ENCODE results near the gene PEAR1.

The PEAR1 gene

DNA sequence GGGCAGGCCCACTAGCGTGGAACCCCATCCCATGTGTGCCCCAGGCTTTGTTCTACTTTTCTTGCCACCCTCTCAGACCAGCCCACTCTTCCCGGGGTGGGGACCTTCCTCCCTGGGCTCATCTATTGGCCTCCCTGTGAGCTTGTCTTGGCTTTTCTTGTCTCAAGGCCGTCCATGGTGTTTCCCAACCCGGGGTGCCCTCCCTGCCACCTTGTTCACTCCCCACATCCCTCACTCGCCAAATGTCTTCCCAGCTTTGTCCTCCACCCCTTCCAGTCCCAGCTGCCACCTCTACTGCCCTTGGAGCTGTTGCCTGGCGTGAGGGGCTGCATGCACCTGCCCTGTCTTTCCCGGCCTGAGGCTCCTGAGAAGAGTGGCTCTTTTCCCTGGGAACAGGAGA lies 45.3 kb downstream of the PEAR1 start:
- DNase-seq (ENCODE audit: low spot score): no peak

DNA sequence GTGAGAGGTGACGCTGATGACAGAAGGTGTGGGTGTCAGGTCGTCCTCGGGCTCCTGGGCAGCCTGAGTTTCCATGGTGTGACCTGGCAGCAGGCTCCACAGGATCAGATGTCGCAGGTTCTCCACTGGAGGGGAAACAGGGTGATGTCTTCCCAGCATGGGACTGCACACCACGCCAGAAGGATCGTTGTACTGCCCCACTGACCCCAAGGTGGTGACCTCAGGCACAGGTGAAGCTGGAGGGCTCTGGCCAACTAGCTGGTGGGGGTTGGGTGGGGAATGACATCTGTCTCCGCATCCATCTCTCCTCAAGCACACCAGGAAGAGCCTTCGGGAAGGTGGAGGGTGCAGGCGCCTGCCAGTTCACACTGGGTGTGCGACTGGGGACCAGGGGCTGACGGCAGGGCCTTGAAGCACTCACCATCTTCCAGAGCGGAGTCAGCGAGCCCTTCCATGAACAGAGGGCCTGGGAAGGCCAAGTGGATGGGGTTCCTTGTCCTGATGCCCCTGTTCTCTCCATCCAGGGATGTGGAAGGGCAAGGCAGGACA lies 46.3 kb downstream of the PEAR1 start:
- DNase-seq (ENCODE audit: low spot score): no peak

DNA sequence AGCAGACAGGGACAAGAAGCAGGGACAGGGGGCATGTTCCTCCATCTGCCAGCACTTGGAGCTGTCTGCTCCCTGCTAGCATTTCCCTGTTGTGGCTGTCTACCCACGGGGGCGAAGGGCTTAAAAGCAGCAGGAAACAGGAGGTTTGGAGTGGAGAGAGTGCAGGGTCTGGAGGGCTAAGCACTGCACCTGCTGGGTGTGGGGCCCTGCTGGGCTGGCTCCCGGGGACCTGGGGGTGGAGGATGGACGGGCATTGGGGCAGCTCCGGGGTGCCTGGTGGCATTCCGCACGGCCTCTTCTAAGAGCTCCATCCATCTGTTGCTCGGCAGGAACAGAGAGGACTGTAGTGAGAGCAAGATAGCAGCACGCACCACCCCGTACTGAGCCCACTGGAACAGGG lies 48.2 kb downstream of the PEAR1 start:
- no peak for DNase-seq (ENCODE audit: low spot score)

DNA sequence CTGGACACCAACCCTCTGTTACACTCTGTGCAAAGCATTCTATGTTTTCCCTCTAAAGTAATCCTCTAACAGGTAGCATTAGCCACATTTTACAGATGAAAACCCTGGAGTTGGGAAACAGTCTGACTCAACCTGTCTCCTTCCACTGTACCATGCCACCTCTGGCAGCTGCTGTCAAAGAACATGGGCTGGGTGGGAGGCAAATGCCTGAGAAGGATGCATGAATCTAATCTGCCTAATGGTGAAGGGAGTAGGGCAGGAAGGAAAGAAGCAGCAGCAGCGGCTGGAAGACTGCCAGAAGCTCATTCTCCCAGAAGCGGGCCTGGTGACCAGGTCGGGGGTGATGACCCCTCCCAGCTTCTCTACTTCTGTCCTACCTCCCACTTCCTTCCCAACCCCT lies 48.7 kb downstream of the PEAR1 start:
- no peak for DNase-seq (ENCODE audit: low spot score)

DNA sequence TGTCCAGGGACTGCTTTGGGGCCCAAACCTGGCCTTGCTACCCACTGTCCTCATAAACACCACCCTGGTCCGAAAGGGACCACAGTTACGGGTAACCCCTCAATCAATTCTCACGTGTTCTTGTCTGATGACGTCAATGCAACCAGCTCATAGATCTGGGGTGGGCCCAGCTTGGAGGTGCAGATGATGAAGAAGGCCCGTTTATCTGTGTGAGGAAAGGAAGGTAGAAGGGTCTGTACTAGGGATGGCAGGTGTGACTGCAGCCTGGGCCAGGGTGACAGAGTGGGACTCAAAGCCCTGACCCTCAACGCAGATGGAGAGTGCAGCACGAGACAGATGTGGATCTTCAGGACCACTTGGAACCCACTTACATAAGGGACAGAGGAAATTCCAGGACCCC lies 49.1 kb downstream of the PEAR1 start:
- DNase-seq (ENCODE audit: low spot score): no peak

DNA sequence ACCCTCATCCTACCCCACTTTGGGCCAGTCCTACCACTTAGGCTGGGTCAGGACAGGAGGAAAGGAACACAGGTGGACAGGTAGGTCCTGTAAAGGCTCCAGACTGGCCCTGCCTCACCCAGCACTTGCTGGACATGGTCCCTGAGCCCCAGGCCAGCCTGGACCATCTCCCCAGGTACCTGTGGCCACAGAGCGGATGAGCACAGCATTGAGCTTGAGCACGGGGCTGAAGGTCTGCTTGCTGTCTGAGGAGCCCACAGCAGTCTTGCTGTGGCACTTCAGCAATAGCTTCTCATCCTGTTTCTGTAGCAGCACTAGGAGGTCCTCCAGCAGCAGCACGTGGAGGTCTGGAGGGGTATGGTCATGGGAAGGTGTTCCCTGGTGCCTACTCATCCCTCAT lies 50.2 kb downstream of the PEAR1 start:
- no peak for DNase-seq (ENCODE audit: low spot score)

- DNase-seq (ENCODE audit: low spot score): no peak
Observed at GRCh38 chr1:156944268-156944667, 50.8 kb downstream of the PEAR1 start.

DNA sequence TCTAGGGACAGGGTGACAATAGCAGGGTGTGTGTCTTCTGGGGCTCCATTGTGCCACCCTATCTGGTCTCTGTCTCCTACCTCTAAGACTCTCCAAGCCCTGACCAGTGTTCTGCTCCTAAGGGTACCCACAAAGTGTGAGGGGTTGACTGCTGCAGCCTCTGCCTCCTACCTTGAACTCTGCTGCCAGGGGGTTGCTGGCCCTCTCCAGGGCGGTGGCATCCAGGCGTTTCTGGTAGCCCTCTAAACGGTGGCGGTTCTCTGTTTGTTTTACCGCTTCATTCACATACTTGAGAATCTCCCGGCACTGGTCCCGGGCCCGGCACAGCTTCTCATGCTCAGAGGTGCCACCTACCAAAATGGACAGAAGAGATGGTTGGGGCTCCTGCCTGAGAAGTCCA lies 51.3 kb downstream of the PEAR1 start:
- DNase-seq (ENCODE audit: low spot score): no peak

DNA sequence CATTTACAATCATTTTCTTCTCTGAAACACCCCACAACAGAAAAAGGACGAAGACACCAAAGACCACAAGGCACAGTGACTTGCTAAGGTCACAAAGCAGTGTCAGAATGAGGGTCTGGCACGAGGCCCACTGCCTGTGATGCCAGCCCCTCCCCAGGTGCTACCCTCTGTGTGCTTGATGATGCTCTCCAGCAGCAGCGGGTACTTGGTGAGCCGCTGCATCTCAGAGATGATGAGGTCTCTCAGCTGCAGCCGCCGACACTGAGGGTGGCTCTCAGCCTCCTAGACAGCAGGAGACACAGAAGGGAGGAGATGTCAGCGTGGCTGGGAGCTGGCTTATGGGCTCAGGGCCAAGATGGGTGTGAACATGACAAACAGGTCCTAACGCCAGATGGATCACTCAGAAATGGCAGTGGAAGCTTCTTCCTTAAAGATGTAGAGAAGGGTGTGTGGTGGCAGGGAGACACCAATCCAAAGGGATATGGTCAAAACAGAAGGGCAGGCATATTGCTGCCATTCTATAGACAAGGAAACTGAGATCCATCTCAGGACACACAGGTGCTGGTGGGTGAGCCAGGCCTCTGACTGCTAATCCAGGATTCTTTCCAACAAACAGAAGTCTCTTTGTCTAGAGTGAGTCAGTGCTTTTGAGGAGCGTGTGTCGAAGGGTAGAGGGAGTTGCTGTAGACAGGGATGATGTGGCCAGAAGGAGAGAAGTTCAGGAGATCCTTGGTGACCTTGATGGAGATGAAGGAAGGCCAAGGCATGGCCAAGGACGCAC lies 52.6 kb downstream of the PEAR1 start:
- DNase-seq (ENCODE audit: low spot score): no peak

DNA sequence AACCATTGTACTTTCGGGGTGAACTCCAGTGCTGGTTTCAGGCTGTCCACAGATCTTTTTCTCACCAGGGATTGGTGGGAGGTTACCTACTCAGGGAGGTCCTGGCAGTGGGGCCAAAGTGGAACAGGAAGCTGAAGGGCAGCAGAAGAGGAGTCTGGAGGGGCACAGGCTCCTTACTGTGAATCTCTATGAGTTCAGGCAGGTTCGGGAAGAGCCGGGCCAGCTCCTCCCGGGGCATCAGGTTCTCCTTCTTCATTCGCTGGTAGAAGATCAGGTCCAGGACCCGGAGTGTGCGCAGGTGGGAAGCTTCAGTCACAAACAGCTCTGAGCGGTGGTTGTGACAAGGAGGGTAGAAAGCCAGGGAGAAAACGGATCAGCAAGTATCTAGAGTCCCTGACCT lies 53.6 kb downstream of the PEAR1 start:
- no peak for DNase-seq (ENCODE audit: low spot score)

- no peak for DNase-seq (ENCODE audit: low spot score)
Observed at GRCh38 chr1:156947818-156948525, 54.5 kb downstream of the PEAR1 start.

GRCh38 chr1:156948708-156949107 lies 55.2 kb downstream of the PEAR1 start:
- no peak for DNase-seq (ENCODE audit: low spot score)

GRCh38 chr1:156949127-156949526 lies 55.6 kb downstream of the PEAR1 start:
- DNase-seq (ENCODE audit: low spot score): no peak

GRCh38 chr1:156951371-156951770 lies 57.9 kb downstream of the PEAR1 start:
- no peak for DNase-seq (ENCODE audit: low spot score)

DNA sequence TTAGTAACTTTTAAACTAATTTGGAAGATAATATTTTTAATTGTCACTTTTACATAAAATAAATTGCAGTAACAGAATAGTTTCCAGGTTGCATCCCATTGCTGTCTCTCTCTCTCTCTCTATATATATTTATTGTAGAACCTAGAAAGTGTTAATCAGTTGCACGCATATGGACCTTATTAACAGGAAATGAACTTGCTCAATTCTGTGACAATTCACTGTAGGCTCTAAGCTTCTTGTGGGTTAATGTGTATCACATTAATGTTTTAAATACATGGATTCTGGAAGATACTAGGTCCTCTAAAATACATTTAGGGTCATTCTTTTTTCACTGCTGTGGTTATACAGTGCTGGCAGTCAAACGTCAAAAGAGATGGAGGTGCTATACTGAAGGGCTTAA lies 60.1 kb downstream of the PEAR1 start:
- DNase-seq (ENCODE audit: low spot score): no peak

- no peak for DNase-seq (ENCODE audit: low spot score)
Observed at GRCh38 chr1:156956333-156956732, 62.8 kb downstream of the PEAR1 start.

DNA sequence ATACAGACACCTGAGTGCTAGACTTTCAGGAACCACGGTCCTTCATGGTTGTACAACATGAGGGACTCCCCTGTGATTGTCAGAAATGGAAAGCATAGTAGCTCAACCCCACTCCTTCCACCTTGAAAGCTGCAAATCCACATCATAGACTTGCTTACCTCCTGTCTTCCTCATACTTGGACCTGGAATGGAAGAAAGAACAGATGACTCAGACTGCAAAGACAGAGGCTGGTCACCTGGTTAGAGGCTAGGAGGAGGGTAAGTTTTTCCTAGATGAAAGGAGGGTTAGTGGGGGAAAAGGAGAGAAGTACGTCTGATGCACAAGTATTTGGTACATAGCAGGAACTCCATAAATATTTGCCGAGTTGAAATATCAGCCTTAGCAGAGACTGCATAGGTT lies 64.1 kb downstream of the PEAR1 start:
- no peak for DNase-seq (ENCODE audit: low spot score)

DNA sequence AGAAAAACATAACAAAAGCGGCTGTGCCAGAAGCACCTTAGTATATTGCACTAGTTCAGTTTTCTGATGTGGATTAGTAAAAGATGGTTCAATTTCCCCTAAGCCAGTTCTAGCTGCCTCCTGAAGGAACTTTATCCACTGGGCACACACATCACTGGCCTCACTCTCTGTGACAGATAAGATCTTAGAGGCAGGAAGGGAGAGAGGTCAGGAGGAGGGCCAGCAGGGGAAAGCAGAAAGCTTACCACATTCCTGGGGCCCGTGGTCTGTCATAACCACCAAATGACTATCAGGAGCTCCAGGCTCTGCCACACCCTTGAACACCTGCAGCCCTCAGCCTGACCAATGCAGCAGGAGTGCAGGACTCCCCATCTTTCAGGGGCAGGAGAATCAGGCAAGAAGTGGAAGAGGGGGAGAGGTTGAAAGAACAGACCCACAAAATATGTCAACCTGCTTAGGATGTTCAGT lies 64.8 kb downstream of the PEAR1 start:
- no peak for DNase-seq (ENCODE audit: low spot score)

GRCh38 chr1:156959414-156959813 lies 65.9 kb downstream of the PEAR1 start:
- DNase-seq (ENCODE audit: low spot score): no peak

- DNase-seq (ENCODE audit: low spot score): no peak
Observed at GRCh38 chr1:156959925-156960324, 66.4 kb downstream of the PEAR1 start.

- DNase-seq (ENCODE audit: low spot score): no peak
Observed at GRCh38 chr1:156961709-156962108, 68.2 kb downstream of the PEAR1 start.

DNA sequence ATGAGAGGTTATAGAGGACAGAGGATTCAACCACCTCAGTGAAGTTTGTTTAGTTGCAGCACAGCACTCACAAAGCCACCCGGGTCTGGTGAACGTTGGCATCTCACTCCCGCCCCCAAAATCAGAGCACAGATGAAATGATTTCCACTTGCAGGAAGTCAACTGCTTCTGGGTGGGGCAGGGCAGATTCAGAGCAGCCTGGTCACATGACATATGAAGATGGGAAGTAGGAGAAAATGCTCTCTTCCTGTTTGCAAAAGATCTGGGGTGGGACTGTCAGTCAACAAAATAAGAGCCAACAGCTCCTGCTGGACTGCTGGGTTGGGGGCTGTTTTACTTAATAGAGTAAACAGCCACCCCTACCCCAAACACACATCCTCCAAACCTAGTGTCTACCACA lies 70.1 kb downstream of the PEAR1 start:
- no peak for DNase-seq (ENCODE audit: low spot score)

DNA sequence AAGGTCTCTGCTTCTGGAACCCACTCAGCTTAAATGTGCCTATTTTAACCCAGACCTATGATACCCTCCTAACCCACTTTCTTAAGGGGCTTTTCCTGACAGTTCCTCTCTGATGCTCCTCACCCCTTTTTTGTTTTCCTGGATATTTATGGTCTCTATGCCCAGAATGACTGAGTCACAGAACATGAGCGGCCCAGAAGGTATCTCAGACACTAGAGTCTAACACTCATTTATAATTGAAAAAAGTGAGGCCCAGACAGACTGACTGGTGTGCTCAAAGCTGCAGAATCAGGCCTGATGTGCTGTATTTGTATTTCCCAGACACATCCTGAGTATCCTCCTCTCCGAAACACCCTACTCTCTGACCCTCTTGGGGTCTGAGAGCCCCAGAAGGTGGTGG lies 70.9 kb downstream of the PEAR1 start:
- DNase-seq (ENCODE audit: low spot score): no peak
